ENCODE data around the gene LPP. TPM values are rescaled to one million over a fixed set of nuclear protein-coding genes. Genes with fewer than 3 reads are reported as not detected.

LPP gene
- total RNA-seq, 4 donors from 2014 or later: 207 to 592 (median 406) TPM

- TF ChIP-seq POLR2A (IDR thresholded peaks at IDR 0.05) (peak; percentile 2), POLR2AphosphoS5 (IDR thresholded peaks at IDR 0.05) (peak; percentile 56 to 80 (median 79)), EP300 (IDR thresholded peaks at IDR 0.05; ENCODE audit: low read depth) (peak; percentile 89)
- TF ChIP-seq, protein P1, sequence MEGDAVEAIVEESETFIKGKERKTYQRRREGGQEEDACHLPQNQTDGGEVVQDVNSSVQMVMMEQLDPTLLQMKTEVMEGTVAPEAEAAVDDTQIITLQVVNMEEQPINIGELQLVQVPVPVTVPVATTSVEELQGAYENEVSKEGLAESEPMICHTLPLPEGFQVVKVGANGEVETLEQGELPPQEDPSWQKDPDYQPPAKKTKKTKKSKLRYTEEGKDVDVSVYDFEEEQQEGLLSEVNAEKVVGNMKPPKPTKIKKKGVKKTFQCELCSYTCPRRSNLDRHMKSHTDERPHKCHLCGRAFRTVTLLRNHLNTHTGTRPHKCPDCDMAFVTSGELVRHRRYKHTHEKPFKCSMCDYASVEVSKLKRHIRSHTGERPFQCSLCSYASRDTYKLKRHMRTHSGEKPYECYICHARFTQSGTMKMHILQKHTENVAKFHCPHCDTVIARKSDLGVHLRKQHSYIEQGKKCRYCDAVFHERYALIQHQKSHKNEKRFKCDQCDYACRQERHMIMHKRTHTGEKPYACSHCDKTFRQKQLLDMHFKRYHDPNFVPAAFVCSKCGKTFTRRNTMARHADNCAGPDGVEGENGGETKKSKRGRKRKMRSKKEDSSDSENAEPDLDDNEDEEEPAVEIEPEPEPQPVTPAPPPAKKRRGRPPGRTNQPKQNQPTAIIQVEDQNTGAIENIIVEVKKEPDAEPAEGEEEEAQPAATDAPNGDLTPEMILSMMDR (IDR thresholded peaks at IDR 0.05): peak in 1 of 5 experiments; percentile 25
- intact Hi-C loops (cut with DNase I; ENCODE audit: low total_unique reads): loop anchor here (2.0 to 10.0 kb wide), 2 partner anchors 111 to 801 kb away; no protein-coding TSS in a partner anchor
- DNase-seq: peak; percentile 83
- H3K4me1 ChIP-seq: peaks cover 37 to 57% (median 51%) of the 10 kb centered on the region in 4 donors
- H3K4me3 ChIP-seq: peak overlapping the region; percentile 61 to 87 (median 78)
- H3K9me3 ChIP-seq: no peaks in the 10 kb centered on the region
- no peaks in the 10 kb centered on the region for H3K27me3 ChIP-seq
- in situ Hi-C loops (cut with MboI; ENCODE audit: low pct_ligation_motif_present in 1 of 4, low pct_unique_long_range_greater_than_20kb in 1 of 4, low sequenced_read_pairs in 3 of 4): loop anchor here in 2 of 4 donors (10.0 to 25.0 kb wide), 2 partner anchors 409 to 416 kb away; partner anchors contain the start of gene BCL6 (in 2 of the 2)
- no peaks in the 10 kb centered on the region for H3K36me3 ChIP-seq
- 0% methylated on average over 2 to 36 of the region's 36 CpGs for WGBS, 2 donors (ENCODE audit: low coverage in 1 of 2)
- H3K27ac ChIP-seq: peak overlapping the region; percentile 96 to 98 (median 97)
These were observed 432 bp upstream of the LPP start for GRCh38 chr3:188153437-188154013.

DNA sequence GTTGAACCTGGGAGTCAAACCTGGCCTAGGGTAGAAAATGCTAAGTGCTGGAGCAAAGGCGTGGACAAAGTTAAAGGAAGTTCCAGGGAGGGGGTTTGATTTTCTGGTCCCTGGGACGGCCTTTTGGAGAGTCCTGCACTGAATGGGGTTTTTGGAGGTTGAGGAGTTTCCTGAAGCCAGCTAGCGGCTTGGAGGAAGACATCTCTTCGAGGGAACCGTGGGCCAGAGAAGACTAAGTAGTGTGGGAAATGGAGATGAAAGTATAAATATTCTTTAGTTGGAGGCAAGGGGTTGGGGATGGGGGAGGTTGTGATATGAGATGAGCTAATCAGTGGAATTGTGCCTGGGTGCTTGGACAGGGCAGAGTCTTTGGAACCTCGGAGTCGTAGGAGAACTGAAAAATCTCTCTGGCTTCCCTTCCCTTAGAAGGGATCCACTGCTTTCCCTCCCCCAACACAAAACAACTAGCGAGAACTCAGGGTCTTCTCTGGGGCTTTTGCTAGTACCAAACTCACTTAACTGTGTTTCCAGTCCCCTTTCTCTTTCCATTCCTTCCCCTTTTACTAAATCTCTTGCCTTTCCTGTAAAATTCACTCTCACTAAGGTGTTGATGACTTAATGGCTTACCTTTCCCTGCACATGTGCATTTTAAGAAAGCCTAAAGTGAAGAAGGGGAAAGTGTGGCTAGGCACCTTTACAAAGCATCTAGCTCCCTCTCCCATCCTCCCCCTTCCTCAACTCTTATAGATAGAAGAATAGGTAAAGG, 1.0 kb downstream of the LPP start:
- H3K27me3 ChIP-seq: no peaks in the 10 kb centered on the region
- in situ Hi-C loops (cut with MboI; ENCODE audit: low pct_ligation_motif_present in 1 of 4, low pct_unique_long_range_greater_than_20kb in 1 of 4, low sequenced_read_pairs in 3 of 4): loop anchor here in 2 of 4 donors (10.0 to 25.0 kb wide), 2 partner anchors 410 to 418 kb away; partner anchors contain the start of gene BCL6 (in 2 of the 2)
- peaks cover 50 to 71% (median 65%) of the 10 kb centered on the region in 4 donors for H3K4me1 ChIP-seq
- intact Hi-C loops (cut with DNase I; ENCODE audit: low total_unique reads): loop anchor here (5.0 to 10.0 kb wide), 3 partner anchors 67 to 800 kb away; no protein-coding TSS in a partner anchor
- H3K36me3 ChIP-seq: no peaks in the 10 kb centered on the region
- 7 to 22% methylated on average over 3 to 8 of the region's 8 CpGs for WGBS, 2 donors (ENCODE audit: low coverage in 1 of 2)
- H3K27ac ChIP-seq: peak overlapping the region; percentile 96 to 98 (median 97)
- peak overlapping the region; percentile 61 to 87 (median 78) for H3K4me3 ChIP-seq
- DNase-seq: no peak
- H3K9me3 ChIP-seq: no peaks in the 10 kb centered on the region
- TF ChIP-seq EP300 (IDR thresholded peaks at IDR 0.05; ENCODE audit: low read depth) (no peak), POLR2AphosphoS5 (IDR thresholded peaks at IDR 0.05) (no peak), POLR2A (IDR thresholded peaks at IDR 0.05) (no peak)
- TF ChIP-seq, protein P1 (IDR thresholded peaks at IDR 0.05): no peak

GRCh38 chr3:188156056-188156455, 2.1 kb downstream of the LPP start:
- DNase-seq: no peak
- no peaks in the 10 kb centered on the region for H3K27me3 ChIP-seq
- intact Hi-C loops (cut with DNase I; ENCODE audit: low total_unique reads): loop anchor here (5.0 to 10.0 kb wide), 3 partner anchors 66 to 799 kb away; no protein-coding TSS in a partner anchor
- H3K4me1 ChIP-seq: peaks cover 54 to 82% (median 74%) of the 10 kb centered on the region in 4 donors
- peak overlapping the region in 2 of 4 donors; percentile 3 to 87 for H3K4me3 ChIP-seq
- 59 to 80% methylated on average over 1 to 2 of the region's 2 CpGs for WGBS, 2 donors (ENCODE audit: low coverage in 1 of 2)
- no peaks in the 10 kb centered on the region for H3K9me3 ChIP-seq
- H3K27ac ChIP-seq: peak overlapping the region; percentile 96 to 98 (median 97)
- in situ Hi-C loops (cut with MboI; ENCODE audit: low pct_ligation_motif_present in 1 of 4, low pct_unique_long_range_greater_than_20kb in 1 of 4, low sequenced_read_pairs in 3 of 4): loop anchor here in 2 of 4 donors (10.0 to 25.0 kb wide), 2 partner anchors 411 to 419 kb away; partner anchors contain the start of gene BCL6 (in 2 of the 2)
- no peak for TF ChIP-seq EP300 (IDR thresholded peaks at IDR 0.05; ENCODE audit: low read depth)
- no peak for TF ChIP-seq POLR2A (IDR thresholded peaks at IDR 0.05)
- TF ChIP-seq, protein P1 (IDR thresholded peaks at IDR 0.05): no peak
- TF ChIP-seq POLR2AphosphoS5 (IDR thresholded peaks at IDR 0.05): no peak
- H3K36me3 ChIP-seq: no peaks in the 10 kb centered on the region

DNA sequence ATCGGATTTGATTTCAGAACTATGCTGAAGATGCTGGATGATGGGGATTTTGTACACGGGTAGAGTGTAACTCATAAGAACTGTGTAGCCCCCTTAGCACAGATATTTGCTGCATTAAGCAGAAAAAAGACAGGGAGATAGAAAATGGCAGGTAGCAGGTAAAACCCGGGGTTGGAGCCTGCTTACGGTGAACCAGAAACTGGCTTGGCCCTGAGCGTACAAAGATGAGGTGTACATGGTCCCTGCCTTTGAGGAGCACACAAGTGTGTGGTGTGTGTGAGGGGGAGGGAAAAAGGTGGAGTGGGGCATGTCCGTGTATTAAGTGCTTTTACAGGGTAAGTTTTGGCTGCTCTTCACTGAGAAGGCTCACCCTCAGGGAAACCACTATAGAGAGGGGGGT, 3.5 kb downstream of the LPP start:
- 75 to 79% methylated on average over 6 of the region's 6 CpGs for WGBS, 2 donors (ENCODE audit: low coverage in 1 of 2)
- H3K27ac ChIP-seq: peak overlapping the region; percentile 96 to 98 (median 97)
- intact Hi-C loops (cut with DNase I; ENCODE audit: low total_unique reads) (loop anchor here (5.0 to 10.0 kb wide), 3 partner anchors 65 to 797 kb away; no protein-coding TSS in a partner anchor), in situ Hi-C loops (cut with MboI; ENCODE audit: low pct_ligation_motif_present in 1 of 4, low pct_unique_long_range_greater_than_20kb in 1 of 4, low sequenced_read_pairs in 3 of 4) (loop anchor here in 2 of 4 donors (10.0 to 25.0 kb wide), 2 partner anchors 413 to 420 kb away; partner anchors contain the start of gene BCL6 (in 2 of the 2))
- H3K36me3 ChIP-seq: no peaks in the 10 kb centered on the region
- no peak for DNase-seq
- no peaks in the 10 kb centered on the region for H3K9me3 ChIP-seq
- H3K27me3 ChIP-seq: no peaks in the 10 kb centered on the region
- H3K4me1 ChIP-seq: peaks cover 55 to 85% (median 81%) of the 10 kb centered on the region in 4 donors
- TF ChIP-seq, protein P1 (IDR thresholded peaks at IDR 0.05): no peak
- no peak for TF ChIP-seq POLR2AphosphoS5 (IDR thresholded peaks at IDR 0.05)
- no peak for TF ChIP-seq POLR2A (IDR thresholded peaks at IDR 0.05)
- TF ChIP-seq EP300 (IDR thresholded peaks at IDR 0.05; ENCODE audit: low read depth): no peak
- no peak overlapping the region for H3K4me3 ChIP-seq
